ENCODE data around the gene SLC27A5.

DNA sequence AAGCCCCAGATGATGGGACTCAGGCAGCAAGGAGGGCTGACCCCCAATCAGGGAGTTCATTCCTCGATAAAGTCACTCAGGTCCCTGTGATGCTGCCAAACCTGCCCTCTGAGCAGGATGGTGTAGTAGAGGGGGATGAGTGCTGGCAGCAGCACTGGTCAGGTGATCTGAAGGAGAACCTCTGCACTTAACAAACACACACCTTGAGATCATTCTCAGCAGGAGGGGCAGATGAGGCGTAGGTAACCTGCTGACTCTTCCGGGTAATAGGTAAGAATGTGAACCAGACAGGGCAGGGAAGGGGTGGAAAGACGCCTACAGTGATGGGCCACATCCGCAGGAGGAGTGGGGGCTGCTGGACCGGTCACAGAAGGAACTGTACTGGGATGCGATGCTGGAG lies 32.5 kb downstream of the SLC27A5 start:
- TF ChIP-seq, protein P1, sequence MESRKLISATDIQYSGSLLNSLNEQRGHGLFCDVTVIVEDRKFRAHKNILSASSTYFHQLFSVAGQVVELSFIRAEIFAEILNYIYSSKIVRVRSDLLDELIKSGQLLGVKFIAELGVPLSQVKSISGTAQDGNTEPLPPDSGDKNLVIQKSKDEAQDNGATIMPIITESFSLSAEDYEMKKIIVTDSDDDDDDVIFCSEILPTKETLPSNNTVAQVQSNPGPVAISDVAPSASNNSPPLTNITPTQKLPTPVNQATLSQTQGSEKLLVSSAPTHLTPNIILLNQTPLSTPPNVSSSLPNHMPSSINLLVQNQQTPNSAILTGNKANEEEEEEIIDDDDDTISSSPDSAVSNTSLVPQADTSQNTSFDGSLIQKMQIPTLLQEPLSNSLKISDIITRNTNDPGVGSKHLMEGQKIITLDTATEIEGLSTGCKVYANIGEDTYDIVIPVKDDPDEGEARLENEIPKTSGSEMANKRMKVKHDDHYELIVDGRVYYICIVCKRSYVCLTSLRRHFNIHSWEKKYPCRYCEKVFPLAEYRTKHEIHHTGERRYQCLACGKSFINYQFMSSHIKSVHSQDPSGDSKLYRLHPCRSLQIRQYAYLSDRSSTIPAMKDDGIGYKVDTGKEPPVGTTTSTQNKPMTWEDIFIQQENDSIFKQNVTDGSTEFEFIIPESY (CRISPR knock-in tag; IDR thresholded peaks at IDR 0.05), result no peak
- no peak for TF ChIP-seq TAF1 (CRISPR knock-in tag; IDR thresholded peaks at IDR 0.05)
- TF ChIP-seq, protein P2, sequence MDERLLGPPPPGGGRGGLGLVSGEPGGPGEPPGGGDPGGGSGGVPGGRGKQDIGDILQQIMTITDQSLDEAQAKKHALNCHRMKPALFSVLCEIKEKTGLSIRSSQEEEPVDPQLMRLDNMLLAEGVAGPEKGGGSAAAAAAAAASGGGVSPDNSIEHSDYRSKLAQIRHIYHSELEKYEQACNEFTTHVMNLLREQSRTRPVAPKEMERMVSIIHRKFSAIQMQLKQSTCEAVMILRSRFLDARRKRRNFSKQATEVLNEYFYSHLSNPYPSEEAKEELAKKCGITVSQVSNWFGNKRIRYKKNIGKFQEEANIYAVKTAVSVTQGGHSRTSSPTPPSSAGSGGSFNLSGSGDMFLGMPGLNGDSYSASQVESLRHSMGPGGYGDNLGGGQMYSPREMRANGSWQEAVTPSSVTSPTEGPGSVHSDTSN (CRISPR knock-in tag; IDR thresholded peaks at IDR 0.05), result no peak

All from HepG2 (cell line).